Measurements from ENCODE around the gene SLC1A2. TPM values are rescaled to one million over a fixed set of nuclear protein-coding genes. Genes with fewer than 3 reads are reported as not detected.
A peak's percentile ranks its signal among the peaks of the same experiment; 100 is the strongest.

The SLC1A2 gene
- total RNA-seq, 2 experiments from 2014 or later = not detected

DNA sequence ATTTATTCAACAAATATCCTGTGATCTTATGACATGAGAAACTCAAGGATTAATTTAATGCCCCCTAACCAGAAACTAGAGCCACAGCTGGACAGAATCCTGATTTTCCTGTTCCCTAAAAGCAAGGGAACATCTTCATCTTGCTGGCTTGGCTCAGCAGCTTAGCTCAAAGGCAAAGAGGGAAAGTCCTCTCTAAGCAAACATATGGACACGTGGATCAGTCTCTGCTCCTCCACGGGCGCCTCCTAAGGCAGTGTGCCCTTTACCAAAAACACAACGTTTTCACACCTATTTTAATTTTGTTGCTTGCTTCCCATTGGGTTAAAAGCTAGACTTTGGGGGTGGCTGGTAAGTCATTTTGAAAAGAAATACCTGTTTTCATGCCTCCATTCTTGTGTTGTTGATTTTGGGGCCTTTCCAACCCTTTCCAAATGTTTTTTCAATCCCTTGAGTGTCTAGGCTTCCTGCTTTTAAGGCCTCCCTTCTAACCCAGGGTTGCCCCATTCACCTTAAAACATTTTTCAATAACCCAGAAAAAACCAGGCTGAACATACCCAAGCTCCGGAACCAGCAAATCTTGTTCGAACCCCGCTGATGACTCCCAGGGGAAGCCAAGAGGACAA, 15.5 kb downstream of the SLC1A2 start:
- Mint-ChIP-seq H3K4me1 (peaks cover 1% of the 10 kb centered on the region), H3K9me3 (no peaks in the 10 kb centered on the region), H3K36me3 (ENCODE audit: low read depth) (no peaks in the 10 kb centered on the region), H3K4me3 (no peak overlapping the region), H3K27me3 (peaks cover 19% of the 10 kb centered on the region), H3K27ac (no peak overlapping the region)
- POLR2A ChIA-PET = no interaction called here
- CTCF ChIA-PET = interaction anchor here (1.6 kb wide), 1 partner anchor 10 kb away, joined by 5 read pairs; no protein-coding TSS in a partner anchor
- no peak for DNase-seq

DNA sequence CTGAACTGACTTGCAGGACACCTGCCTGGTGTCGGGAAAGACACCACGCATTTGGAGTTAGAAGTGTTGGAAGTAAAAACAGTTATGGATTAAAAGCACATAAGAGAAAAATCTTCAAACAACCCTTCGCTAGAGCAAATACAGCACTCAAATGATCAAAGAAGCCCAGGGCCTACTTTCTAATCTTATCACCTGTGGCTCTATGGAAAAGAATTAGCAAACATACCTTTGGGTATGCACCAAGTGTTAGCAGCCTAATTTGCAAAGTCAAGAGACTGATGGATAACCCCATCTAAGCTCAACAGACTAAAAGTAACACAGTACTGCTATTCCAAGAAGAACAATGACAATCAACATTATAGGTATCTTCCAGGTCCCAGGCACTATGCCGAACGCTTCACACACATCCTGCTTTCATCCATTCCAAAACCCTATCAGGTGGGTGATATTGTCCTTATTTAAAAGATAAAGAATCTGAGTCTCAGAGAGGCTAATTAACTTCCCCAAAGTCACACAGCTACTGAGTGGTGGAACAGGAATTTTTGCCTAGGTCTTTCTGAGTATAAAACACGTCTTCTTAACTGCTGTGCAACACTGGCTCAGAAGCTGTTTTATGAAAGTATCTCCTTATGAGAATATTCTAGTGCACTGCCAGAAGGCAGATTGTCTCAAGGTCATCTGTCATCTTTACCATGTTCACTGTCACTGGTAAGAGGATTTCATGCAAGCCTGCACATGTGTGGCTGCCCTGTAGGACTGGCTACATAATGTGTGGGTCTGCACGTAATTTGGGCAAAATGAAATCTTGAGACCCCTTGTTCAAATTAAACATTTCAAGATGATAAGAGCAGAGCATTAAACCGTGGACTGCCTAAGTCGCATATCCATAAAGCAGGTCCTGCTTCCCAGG, 16.4 kb downstream of the SLC1A2 start:
- Mint-ChIP-seq H3K27me3 (peaks cover 19% of the 10 kb centered on the region), H3K4me3 (no peak overlapping the region), H3K36me3 (ENCODE audit: low read depth) (no peaks in the 10 kb centered on the region), H3K27ac (no peak overlapping the region), H3K4me1 (peaks cover 1% of the 10 kb centered on the region), H3K9me3 (no peaks in the 10 kb centered on the region)
- DNase-seq = no peak
- POLR2A ChIA-PET = no interaction called here
- CTCF ChIA-PET = no interaction called here

DNA sequence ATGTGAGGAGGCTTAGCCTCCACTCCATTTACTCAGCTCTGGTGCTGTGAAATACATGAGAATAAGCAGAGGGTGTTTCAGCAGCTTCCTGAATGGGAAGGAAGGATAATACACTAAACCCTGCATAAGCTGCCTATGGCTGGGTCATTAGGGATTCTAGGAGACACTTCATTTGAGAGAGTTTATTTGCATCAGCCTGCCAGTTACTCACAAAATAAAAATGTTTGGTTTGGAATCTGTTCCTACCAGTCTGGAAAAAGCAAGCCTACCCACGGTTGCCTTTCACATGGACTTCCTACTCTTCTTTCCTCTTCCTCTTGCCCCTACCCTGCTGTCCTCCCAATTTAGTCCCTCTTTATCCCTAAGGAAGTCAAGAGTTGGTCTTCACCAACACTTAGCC, 20.5 kb downstream of the SLC1A2 start:
- Mint-ChIP-seq H3K4me1 (no peaks in the 10 kb centered on the region), H3K27ac (no peak overlapping the region), H3K9me3 (no peaks in the 10 kb centered on the region), H3K4me3 (no peak overlapping the region), H3K27me3 (peaks cover 18% of the 10 kb centered on the region), H3K36me3 (ENCODE audit: low read depth) (no peaks in the 10 kb centered on the region)
- ChIA-PET CTCF (interaction anchor here (0.6 to 1.5 kb wide), 3 partner anchors 11 to 476 kb away, joined by 3 read pairs; no protein-coding TSS in a partner anchor), POLR2A (no interaction called here)
- DNase-seq = no peak

DNA sequence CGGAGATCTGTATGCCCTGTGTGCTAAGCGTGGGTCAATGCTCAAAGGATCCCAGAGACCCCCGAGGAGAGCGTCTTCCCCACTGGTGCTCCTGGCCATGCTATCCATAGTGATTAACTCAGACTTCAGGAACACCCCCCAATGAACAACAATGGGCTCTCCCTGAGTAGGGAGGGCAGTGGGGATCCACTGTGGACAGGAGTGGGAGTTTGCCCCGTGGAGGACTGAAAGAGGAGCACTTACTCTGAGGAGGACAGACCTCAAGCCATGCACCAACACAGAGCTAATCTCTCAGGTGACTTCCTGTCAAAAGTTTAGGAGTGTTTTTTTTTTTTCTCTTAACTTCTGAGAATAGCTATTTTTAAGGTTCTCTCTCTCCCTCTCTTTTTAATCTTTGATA, 24.4 kb downstream of the SLC1A2 start:
- POLR2A ChIA-PET = no interaction called here
- Mint-ChIP-seq H3K4me3 (no peak overlapping the region), H3K4me1 (peaks cover 18% of the 10 kb centered on the region), H3K36me3 (ENCODE audit: low read depth) (no peaks in the 10 kb centered on the region), H3K9me3 (no peaks in the 10 kb centered on the region), H3K27me3 (peaks cover 17% of the 10 kb centered on the region), H3K27ac (no peak overlapping the region)
- CTCF ChIA-PET = interaction anchor here (0.6 to 5.5 kb wide), 4 partner anchors 10 to 488 kb away, joined by 3 to 36 read pairs (median 4); no protein-coding TSS in a partner anchor
- no peak for DNase-seq

DNA sequence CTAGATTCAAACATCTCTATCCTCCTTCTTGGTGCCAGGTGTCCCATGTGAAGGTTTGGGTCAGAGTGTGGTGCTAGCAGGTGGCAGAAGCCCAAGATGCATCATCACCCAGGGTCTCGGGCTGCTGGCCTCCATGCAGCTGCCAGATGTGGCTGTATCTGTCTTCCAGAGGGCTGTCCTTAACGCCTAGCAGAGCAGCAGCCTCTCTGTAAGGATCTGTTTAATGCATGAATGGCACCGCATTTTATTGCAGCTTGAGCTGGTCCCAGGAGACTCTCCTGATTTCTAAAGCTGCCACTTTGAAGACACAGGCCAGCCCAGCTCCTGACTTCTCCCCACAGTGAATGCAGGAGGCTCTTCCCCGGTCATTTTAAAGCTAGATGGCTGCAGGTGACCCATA, 26.3 kb downstream of the SLC1A2 start:
- no peak for DNase-seq
- H3K36me3 Mint-ChIP-seq (ENCODE audit: low read depth) = no peaks in the 10 kb centered on the region
- peaks cover 18% of the 10 kb centered on the region for H3K4me1 Mint-ChIP-seq
- no peak overlapping the region for H3K4me3 Mint-ChIP-seq
- peaks cover 11% of the 10 kb centered on the region for H3K27me3 Mint-ChIP-seq
- H3K9me3 Mint-ChIP-seq = no peaks in the 10 kb centered on the region
- ChIA-PET CTCF (interaction anchor here (1.2 to 5.5 kb wide), 4 partner anchors 12 to 881 kb away, joined by 3 to 36 read pairs (median 4); no protein-coding TSS in a partner anchor), POLR2A (no interaction called here)
- no peak overlapping the region for H3K27ac Mint-ChIP-seq

DNA sequence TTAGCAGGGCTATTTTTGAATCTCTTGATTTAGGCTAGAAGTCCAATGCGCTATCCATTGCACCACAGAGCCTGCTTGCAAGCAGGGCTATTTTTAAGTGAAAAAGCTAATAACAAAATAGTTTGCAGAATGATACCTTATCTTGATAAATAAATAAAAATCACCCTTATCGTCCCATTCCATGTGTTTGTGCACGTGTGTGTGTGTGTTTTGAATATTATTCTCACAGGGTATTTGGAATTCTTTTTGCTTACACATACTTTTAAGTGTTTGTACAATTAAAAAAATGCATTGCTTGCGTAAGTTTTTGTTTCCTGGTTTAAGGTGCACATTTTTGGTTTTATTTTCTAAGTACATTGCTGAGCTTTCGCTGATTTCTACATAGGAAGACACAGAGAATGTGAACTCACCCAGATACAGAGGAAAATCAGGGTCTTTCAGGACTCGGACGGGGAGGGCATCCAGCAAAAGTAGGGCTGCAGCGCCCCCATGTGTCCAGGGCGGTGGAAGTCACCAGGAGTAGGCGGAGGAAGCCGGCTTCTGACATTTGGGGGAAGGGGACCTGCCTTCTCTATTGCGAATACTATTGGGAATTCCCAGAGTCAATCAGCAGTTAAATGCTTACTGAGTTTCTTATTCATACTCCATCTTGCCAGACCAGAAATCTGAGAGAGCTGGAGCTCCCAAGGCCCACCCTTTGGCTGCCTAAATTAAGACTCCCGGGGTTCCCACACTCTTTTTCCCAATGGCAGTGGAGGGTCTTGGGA, 27.3 kb downstream of the SLC1A2 start:
- POLR2A ChIA-PET = no interaction called here
- CTCF ChIA-PET = interaction anchor here (0.6 to 5.5 kb wide), 6 partner anchors 153 to 797 kb away, joined by 3 to 36 read pairs (median 4); no protein-coding TSS in a partner anchor
- H3K4me3 Mint-ChIP-seq = no peak overlapping the region
- peaks cover 6% of the 10 kb centered on the region for H3K27me3 Mint-ChIP-seq
- peak; percentile 84 for DNase-seq
- no peak overlapping the region for H3K27ac Mint-ChIP-seq
- peaks cover 18% of the 10 kb centered on the region for H3K4me1 Mint-ChIP-seq
- H3K9me3 Mint-ChIP-seq = no peaks in the 10 kb centered on the region
- H3K36me3 Mint-ChIP-seq (ENCODE audit: low read depth) = no peaks in the 10 kb centered on the region

DNA sequence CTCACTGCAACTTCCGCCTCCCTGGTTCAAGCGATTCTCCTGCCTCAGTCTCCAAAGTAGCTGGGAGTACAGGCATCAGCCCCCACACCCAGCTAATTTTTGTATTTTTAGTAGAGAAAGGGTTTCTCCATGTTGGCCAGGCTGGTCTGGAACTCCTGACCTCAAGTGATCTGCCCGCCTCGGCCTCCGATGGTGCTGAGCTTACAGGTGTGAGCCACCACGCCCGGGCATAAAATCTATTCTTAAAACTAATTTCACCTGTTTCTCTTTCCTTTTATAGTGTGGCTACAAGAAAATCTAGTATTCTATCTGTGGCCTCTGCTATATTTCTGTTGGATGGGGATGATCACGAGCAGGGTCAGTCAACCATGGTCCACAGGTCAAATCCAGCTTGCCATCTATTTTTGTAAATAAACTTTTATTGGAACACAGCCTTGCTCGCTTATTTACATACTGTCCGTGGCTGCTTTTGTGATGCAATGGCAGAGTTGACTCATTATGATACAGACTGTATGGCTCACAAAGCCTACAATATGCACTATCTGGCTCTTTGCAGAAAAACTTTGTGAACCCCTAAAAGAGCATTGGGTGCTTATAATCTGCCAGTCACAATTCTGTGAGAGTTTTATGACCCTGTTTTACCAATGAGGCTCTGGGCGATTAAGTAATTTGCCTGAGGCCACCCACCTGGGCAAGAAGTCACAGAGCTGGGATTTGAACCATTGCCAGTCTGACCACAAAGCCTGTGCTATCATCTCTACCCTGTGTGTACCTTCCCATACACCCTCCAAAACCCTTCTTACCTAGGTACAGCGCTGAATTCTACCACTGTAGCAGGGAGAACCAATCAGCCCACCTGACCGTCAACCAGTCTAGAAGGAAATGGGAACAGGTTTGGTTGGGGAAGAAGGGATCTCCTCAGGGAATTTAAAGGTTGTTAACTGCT, 28.3 kb downstream of the SLC1A2 start:
- H3K4me3 Mint-ChIP-seq = no peak overlapping the region

DNA sequence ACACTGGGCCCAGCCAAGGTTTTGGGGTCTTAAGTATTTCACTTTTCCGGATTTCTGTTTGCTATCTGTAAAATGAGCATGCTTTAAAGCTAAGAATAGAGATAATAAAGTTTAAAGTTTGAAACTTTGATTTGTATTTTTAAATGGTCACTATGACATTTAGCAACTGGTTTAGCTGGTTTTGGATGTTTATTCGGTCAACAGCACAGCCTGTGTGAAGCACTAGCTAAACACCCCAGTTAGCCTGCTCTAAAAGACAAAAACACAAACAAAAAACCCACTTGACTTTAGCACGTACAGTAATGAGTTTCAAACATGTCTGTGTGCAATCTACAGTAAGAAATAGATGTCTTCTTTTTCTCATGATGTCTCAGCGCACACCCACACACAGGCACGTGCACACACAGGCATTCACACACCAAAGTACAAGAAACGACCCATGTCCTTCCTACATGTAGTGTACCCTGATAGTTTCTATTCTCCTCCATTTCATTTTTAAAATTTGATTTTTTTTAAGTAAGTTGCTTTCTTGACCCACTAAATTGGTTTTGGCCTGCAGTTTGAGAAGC, 29.4 kb downstream of the SLC1A2 start:
- Mint-ChIP-seq H3K4me1 (peaks cover 18% of the 10 kb centered on the region), H3K9me3 (no peaks in the 10 kb centered on the region), H3K27me3 (peaks cover 6% of the 10 kb centered on the region), H3K36me3 (ENCODE audit: low read depth) (no peaks in the 10 kb centered on the region), H3K27ac (no peak overlapping the region), H3K4me3 (no peak overlapping the region)
- ChIA-PET CTCF (interaction anchor here (0.5 to 5.5 kb wide), 3 partner anchors 89 to 1075 kb away, joined by 3 to 36 read pairs (median 6); no protein-coding TSS in a partner anchor), POLR2A (no interaction called here)
- no peak for DNase-seq

More for the DNA sequence above, 28.3 kb downstream of the SLC1A2 start:
- no peaks in the 10 kb centered on the region for H3K9me3 Mint-ChIP-seq
- no peaks in the 10 kb centered on the region for H3K36me3 Mint-ChIP-seq (ENCODE audit: low read depth)
- no peak overlapping the region for H3K27ac Mint-ChIP-seq
- ChIA-PET CTCF (interaction anchor here (0.5 to 5.5 kb wide), 5 partner anchors 152 to 1074 kb away, joined by 3 to 36 read pairs (median 6); no protein-coding TSS in a partner anchor), POLR2A (no interaction called here)
- H3K4me1 Mint-ChIP-seq = peaks cover 18% of the 10 kb centered on the region
- peaks cover 6% of the 10 kb centered on the region for H3K27me3 Mint-ChIP-seq
- DNase-seq = peak; percentile 10

DNA sequence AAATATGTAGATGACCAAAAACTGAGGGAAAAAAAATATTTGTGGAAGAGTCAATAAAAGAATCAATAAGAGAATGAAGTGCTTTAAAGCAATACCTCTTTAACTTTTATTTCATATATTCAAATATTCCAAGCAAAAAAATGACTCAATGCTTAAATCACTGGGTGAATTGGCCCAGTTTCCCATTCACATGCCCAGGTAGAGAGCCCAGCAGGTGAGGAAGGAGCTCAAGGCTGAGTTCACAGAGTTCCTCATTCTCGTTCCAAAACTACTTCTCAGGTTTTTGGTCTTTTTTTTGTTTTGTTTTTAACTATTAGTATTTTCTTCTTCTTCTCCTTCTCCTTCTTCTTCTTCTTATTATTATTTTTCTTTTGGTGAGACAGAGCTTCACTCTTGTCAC, 30.2 kb downstream of the SLC1A2 start:
- CTCF ChIA-PET = interaction anchor here (0.7 to 0.8 kb wide), 2 partner anchors 88 to 464 kb away, joined by 3 read pairs; no protein-coding TSS in a partner anchor
- POLR2A ChIA-PET = no interaction called here
- Mint-ChIP-seq H3K36me3 (ENCODE audit: low read depth) (no peaks in the 10 kb centered on the region), H3K9me3 (no peaks in the 10 kb centered on the region), H3K27ac (no peak overlapping the region), H3K4me3 (no peak overlapping the region), H3K4me1 (peaks cover 18% of the 10 kb centered on the region), H3K27me3 (peaks cover 4% of the 10 kb centered on the region)
- no peak for DNase-seq

DNA sequence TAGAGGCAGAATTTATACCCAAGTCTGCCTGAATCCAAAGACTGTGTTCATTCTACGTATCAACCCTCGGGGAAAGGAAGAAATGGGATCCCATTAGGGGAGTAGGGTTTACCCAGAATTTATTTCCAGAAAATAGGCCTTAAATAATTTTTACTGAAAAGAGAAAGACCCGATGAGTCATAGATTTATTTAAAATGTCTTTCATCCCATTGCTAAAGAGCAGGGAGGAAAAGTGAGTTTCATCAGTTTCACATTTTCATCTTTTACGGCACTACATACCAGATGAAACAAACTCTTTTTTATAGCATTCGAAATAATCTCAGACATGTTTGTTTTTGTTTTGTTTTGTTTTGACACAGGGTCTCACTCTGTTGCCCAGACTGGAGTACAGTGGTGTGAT, 31.3 kb downstream of the SLC1A2 start:
- CTCF ChIA-PET = interaction anchor here (0.8 to 2.0 kb wide), 10 partner anchors 10 to 801 kb away, joined by 3 to 7 read pairs (median 3); no protein-coding TSS in a partner anchor
- H3K9me3 Mint-ChIP-seq = peaks cover 4% of the 10 kb centered on the region
- no peak overlapping the region for H3K27ac Mint-ChIP-seq
- POLR2A ChIA-PET = no interaction called here
- H3K4me3 Mint-ChIP-seq = no peak overlapping the region
- H3K27me3 Mint-ChIP-seq = no peaks in the 10 kb centered on the region
- DNase-seq = no peak
- H3K4me1 Mint-ChIP-seq = peaks cover 18% of the 10 kb centered on the region
- H3K36me3 Mint-ChIP-seq (ENCODE audit: low read depth) = no peaks in the 10 kb centered on the region

DNA sequence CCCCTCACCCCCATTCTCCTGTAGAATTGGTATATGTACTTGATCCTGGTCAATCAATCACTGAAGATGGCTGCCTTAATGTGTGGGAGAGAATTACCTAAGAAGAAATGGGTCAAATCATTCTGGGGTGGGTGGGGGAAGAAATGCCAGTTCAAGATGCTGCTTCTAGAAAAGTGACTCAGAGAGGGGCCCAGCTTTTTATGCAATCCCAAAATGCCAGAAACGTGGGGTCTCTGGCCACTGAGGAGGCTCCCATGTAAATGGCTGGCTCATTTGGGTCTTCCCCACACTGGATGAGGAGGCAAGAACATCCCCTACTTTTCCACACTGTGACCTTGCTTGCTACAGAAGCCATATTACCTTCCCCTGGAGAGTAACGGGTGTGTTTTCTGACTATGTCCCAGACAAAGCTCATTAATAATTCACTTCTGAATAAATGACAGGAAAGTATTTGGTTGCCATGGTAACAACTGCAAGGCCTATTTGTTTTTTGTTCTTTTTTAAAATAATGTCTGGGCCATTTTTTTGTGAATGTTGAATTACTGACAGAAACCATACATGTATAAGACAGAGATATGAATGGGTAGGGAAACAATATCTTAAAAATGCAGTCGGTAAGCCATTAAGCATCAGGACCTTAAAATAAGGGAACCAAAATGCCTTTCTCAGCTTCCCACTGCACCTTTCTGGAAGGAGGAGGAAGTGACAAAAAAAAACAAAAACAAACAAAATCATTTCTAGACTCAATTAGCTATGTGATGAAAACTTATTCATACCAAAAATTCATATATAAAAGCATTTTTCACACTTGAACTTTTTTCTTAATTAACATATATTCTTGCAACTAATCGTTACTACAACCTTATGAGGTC, 32.0 kb downstream of the SLC1A2 start:
- Mint-ChIP-seq H3K9me3 (peaks cover 4% of the 10 kb centered on the region), H3K27ac (no peak overlapping the region), H3K27me3 (no peaks in the 10 kb centered on the region), H3K4me1 (peaks cover 18% of the 10 kb centered on the region), H3K4me3 (no peak overlapping the region), H3K36me3 (ENCODE audit: low read depth) (no peaks in the 10 kb centered on the region)
- POLR2A ChIA-PET = no interaction called here
- CTCF ChIA-PET = interaction anchor here (0.5 to 2.0 kb wide), 12 partner anchors 9 to 1122 kb away, joined by 3 to 7 read pairs (median 3); no protein-coding TSS in a partner anchor
- no peak for DNase-seq
